ENCODE measurements around the gene THRSP. TPM values are rescaled to one million over a fixed set of nuclear protein-coding genes. Genes with fewer than 3 reads are reported as not detected.

THRSP gene
- total RNA-seq, 1 experiment from 2014 or later = not detected

- TF ChIP-seq ATF3 (IDR thresholded peaks at IDR 0.05) (no peak), ZFX (IDR thresholded peaks at IDR 0.05) (no peak), CEBPB (IDR thresholded peaks at IDR 0.05; ENCODE audit: low read depth) (no peak)
Observed at GRCh38 chr11:78045851-78046485, 17.7 kb upstream of the THRSP start (continued).

- Histone ChIP-seq H3K79me2 (ENCODE audit: insufficient read depth, low read length) (no peaks in the 10 kb centered on the region), H2AFZ (ENCODE audit: low read depth, low read length, poor library complexity, severe bottlenecking) (peak overlapping the region; percentile 99), H4K20me1 (ENCODE audit: insufficient read depth) (no peaks in the 10 kb centered on the region), H3K27me3 (ENCODE audit: insufficient read depth, low read length) (no peaks in the 10 kb centered on the region), H3K9ac (ENCODE audit: low read length) (no peak overlapping the region), H3K36me3 (ENCODE audit: control insufficient read depth in 1 of 2, insufficient read depth in 2 of 2, low read length in 2 of 2) (no peaks in the 10 kb centered on the region), H3K4me1 (ENCODE audit: control insufficient read depth in 1 of 2, insufficient read depth in 2 of 2, low read length in 2 of 2) (peaks cover 5 to 21% of the 10 kb centered on the region in 2 experiments), H3K9me3 (ENCODE audit: control insufficient read depth in 1 of 2, insufficient read depth in 1 of 2, low read depth in 1 of 2, low read length in 2 of 2) (no peaks in the 10 kb centered on the region), H3K4me3 (replicated peaks in 1 of 2; ENCODE audit: low read depth in 1 of 2, low read length in 2 of 2) (no peak overlapping the region), H3K27ac (ENCODE audit: low read depth, low read length) (no peak overlapping the region), H3K9me2 (ENCODE audit: insufficient read depth) (no peaks in the 10 kb centered on the region), H3K4me2 (ENCODE audit: low read length) (peak overlapping the region; percentile 68)
- intact Hi-C loops (cut with micrococcal nuclease) = loop anchor here (2.0 to 5.0 kb wide), 2 partner anchors 224 to 270 kb away; partner anchors contain the start of genes AAMDC and RSF1
- ChIA-PET CTCF (interaction anchor here (0.7 to 2.6 kb wide), 7 partner anchors 12 to 270 kb away, joined by 3 to 10 read pairs (median 5); partner anchors contain the start of genes ALG8 and INTS4), POLR2A (no interaction called here), RAD21 (ENCODE audit: low non-redundant PET in 1 of 2, low total read pairs in 2 of 2, uncharacterized antibody in 2 of 2, unreplicated experiment in 2 of 2) (no interaction called here)
- DNase-seq (ENCODE audit: low read depth, low spot score) (no peak), ATAC-seq (peak; percentile 62)
- BruUV-seq (replicated peaks) = no TSS peak
- TF ChIP-seq MAX (IDR thresholded peaks at IDR 0.05) (no peak), ATF3 (IDR thresholded peaks at IDR 0.05) (no peak)
Observed at GRCh38 chr11:78046486-78046854, 17.2 kb upstream of the THRSP start.

- intact Hi-C loops (cut with micrococcal nuclease) = loop anchor here (5.0 kb wide), 1 partner anchor 226 kb away; the partner anchor contains the start of genes AAMDC and RSF1
- CTCF ChIA-PET = no interaction called here
- TF ChIP-seq ZNF274 (IDR thresholded peaks at IDR 0.05; ENCODE audit: low read depth, low read length) (no peak), SIN3A (IDR thresholded peaks at IDR 0.05; ENCODE audit: low read depth) (no peak), CBX3 (IDR thresholded peaks at IDR 0.05; ENCODE audit: low read depth) (no peak), RAD21 (IDR thresholded peaks at IDR 0.05; ENCODE audit: low read depth) (no peak), SP1 (IDR thresholded peaks at IDR 0.05; ENCODE audit: low read depth) (no peak), YY1 (IDR thresholded peaks at IDR 0.05; ENCODE audit: extremely low read depth, insufficient replicate concordance, low read depth, low read length) (no peak), EZH2 (IDR thresholded peaks at IDR 0.05) (no peak), JUND (IDR thresholded peaks at IDR 0.05) (no peak), TCF7L2 (IDR thresholded peaks at IDR 0.05; ENCODE audit: borderline replicate concordance, extremely low read depth, insufficient read depth, insufficient read length) (no peak), ELF1 (IDR thresholded peaks at IDR 0.05; ENCODE audit: borderline replicate concordance, low read depth) (no peak), CTCF (IDR thresholded peaks at IDR 0.05 in 2 of 3, conservative IDR thresholded peaks at IDR 0.05 in 1 of 3; ENCODE audit: borderline replicate concordance in 1 of 3, insufficient read depth in 1 of 3, low read depth in 2 of 3, low read length in 2 of 3) (no peak), EZH2phosphoT487 (IDR thresholded peaks at IDR 0.05; ENCODE audit: borderline replicate concordance) (no peak), ATF3 (IDR thresholded peaks at IDR 0.05) (no peak), ZFX (IDR thresholded peaks at IDR 0.05) (no peak)
Observed at GRCh38 chr11:78048561-78048960, 15.1 kb upstream of the THRSP start.

More at GRCh38 chr11:78048561-78048960, 15.1 kb upstream of the THRSP start:
- H2AFZ ChIP-seq (ENCODE audit: low read depth, low read length, poor library complexity, severe bottlenecking) = no peak overlapping the region
- no peaks in the 10 kb centered on the region for H4K20me1 ChIP-seq (ENCODE audit: insufficient read depth)
- no peak overlapping the region for H3K27ac ChIP-seq (ENCODE audit: low read depth, low read length)
- no peaks in the 10 kb centered on the region for H3K79me2 ChIP-seq (ENCODE audit: insufficient read depth, low read length)
- DNase-seq (ENCODE audit: low read depth, low spot score) (no peak), ATAC-seq (no peak)
- H3K36me3 ChIP-seq (ENCODE audit: control insufficient read depth in 1 of 2, insufficient read depth in 2 of 2, low read length in 2 of 2) = no peaks in the 10 kb centered on the region
- H3K4me1 ChIP-seq (ENCODE audit: control insufficient read depth in 1 of 2, insufficient read depth in 2 of 2, low read length in 2 of 2) = peaks cover 8 to 20% of the 10 kb centered on the region in 2 experiments
- no peak overlapping the region for H3K9ac ChIP-seq (ENCODE audit: low read length)
- ChIA-PET POLR2A (interaction anchor here (0.7 kb wide), 1 partner anchor 1618 kb away, joined by 5 read pairs; no protein-coding TSS in a partner anchor), RAD21 (ENCODE audit: low non-redundant PET in 1 of 2, low total read pairs in 2 of 2, uncharacterized antibody in 2 of 2, unreplicated experiment in 2 of 2) (no interaction called here)
- no peak overlapping the region for H3K4me3 ChIP-seq (replicated peaks in 1 of 2; ENCODE audit: low read depth in 1 of 2, low read length in 2 of 2)
- no peaks in the 10 kb centered on the region for H3K9me2 ChIP-seq (ENCODE audit: insufficient read depth)
- no peaks in the 10 kb centered on the region for H3K27me3 ChIP-seq (ENCODE audit: insufficient read depth, low read length)
- BruUV-seq (replicated peaks) = no TSS peak
- no peak overlapping the region for H3K4me2 ChIP-seq (ENCODE audit: low read length)
- no peaks in the 10 kb centered on the region for H3K9me3 ChIP-seq (ENCODE audit: control insufficient read depth in 1 of 2, insufficient read depth in 1 of 2, low read depth in 1 of 2, low read length in 2 of 2)
